ENCODE data around the gene ASIC2. TPM values are rescaled to one million over a fixed set of nuclear protein-coding genes. Genes with fewer than 3 reads are reported as not detected.

ASIC2 gene
- total and polyA plus RNA-seq, 2 experiments from 2014 or later, result 0.52 to 2.8 TPM

GRCh38 chr17:33280162-33280943 lies 12.7 kb downstream of the ASIC2 start:
- no peaks in the 10 kb centered on the region for H3K9me2 ChIP-seq (ENCODE audit: insufficient read depth)
- H4K20me1 ChIP-seq (replicated peaks; ENCODE audit: insufficient read depth), result no peaks in the 10 kb centered on the region
- no peaks in the 10 kb centered on the region for H3K79me2 ChIP-seq (replicated peaks; ENCODE audit: insufficient read depth)
- H3K4me3 Mint-ChIP-seq, result no peak overlapping the region
- H3K27ac ChIP-seq (ENCODE audit: low read depth), result no peak overlapping the region
- no peaks in the 10 kb centered on the region for H3K4me1 ChIP-seq (ENCODE audit: insufficient read depth)
- no peak overlapping the region for H3K27ac Mint-ChIP-seq
- no peaks in the 10 kb centered on the region for H3K36me3 ChIP-seq (ENCODE audit: insufficient read depth)
- H3F3A ChIP-seq (replicated peaks; ENCODE audit: low read depth), result no peaks in the 10 kb centered on the region
- TF ChIP-seq ZNF462 (CRISPR knock-in tag; IDR thresholded peaks at IDR 0.05), result no peak
- no peak for TF ChIP-seq CREB1 (CRISPR knock-in tag; IDR thresholded peaks at IDR 0.05; ENCODE audit: low read depth)
- no peak for TF ChIP-seq EZH2phosphoT487 (IDR thresholded peaks at IDR 0.05; ENCODE audit: unreplicated experiment)
- ATAC-seq (no peak), DNase-seq (ENCODE audit: low spot score) (no peak)
- H2AFZ ChIP-seq, result no peak overlapping the region
- no peaks in the 10 kb centered on the region for H3K9me3 Mint-ChIP-seq
- H3K27me3 ChIP-seq (ENCODE audit: insufficient read depth), result no peaks in the 10 kb centered on the region
- 0 out of 3 replicates have a peak, but pooled peaks cover 3% of the 10 kb centered on the region for H3K4me1 Mint-ChIP-seq
- no peaks in the 10 kb centered on the region for H3K36me3 Mint-ChIP-seq (ENCODE audit: low read depth)
- H3K4me3 ChIP-seq, result no peak overlapping the region
- peaks cover 2% of the 10 kb centered on the region for H3K27me3 Mint-ChIP-seq (ENCODE audit: insufficient read depth, low read depth, poor library complexity)
- no peak overlapping the region for H3K4me2 ChIP-seq

- DNase-seq (ENCODE audit: low spot score) (no peak), ATAC-seq (no peak)
- Histone ChIP-seq H4K20me1 (replicated peaks; ENCODE audit: insufficient read depth) (no peaks in the 10 kb centered on the region), H3K4me3 (no peak overlapping the region), H3K27me3 (ENCODE audit: insufficient read depth) (no peaks in the 10 kb centered on the region), H3K4me2 (no peak overlapping the region), H3F3A (replicated peaks; ENCODE audit: low read depth) (no peaks in the 10 kb centered on the region), H3K27ac (ENCODE audit: low read depth) (no peak overlapping the region), H3K4me1 (ENCODE audit: insufficient read depth) (no peaks in the 10 kb centered on the region), H3K79me2 (replicated peaks; ENCODE audit: insufficient read depth) (no peaks in the 10 kb centered on the region), H3K9me2 (ENCODE audit: insufficient read depth) (no peaks in the 10 kb centered on the region), H3K36me3 (ENCODE audit: insufficient read depth) (no peaks in the 10 kb centered on the region), H2AFZ (no peak overlapping the region)
- 0 out of 3 replicates have a peak, but pooled peaks cover 3% of the 10 kb centered on the region for H3K4me1 Mint-ChIP-seq
- peaks cover 2% of the 10 kb centered on the region for H3K27me3 Mint-ChIP-seq (ENCODE audit: insufficient read depth, low read depth, poor library complexity)
- H3K9me3 Mint-ChIP-seq, result no peaks in the 10 kb centered on the region
- no peak overlapping the region for H3K27ac Mint-ChIP-seq
- no peak overlapping the region for H3K4me3 Mint-ChIP-seq
- H3K36me3 Mint-ChIP-seq (ENCODE audit: low read depth), result no peaks in the 10 kb centered on the region
- no peak for TF ChIP-seq CREB1 (CRISPR knock-in tag; IDR thresholded peaks at IDR 0.05; ENCODE audit: low read depth)
- TF ChIP-seq EZH2phosphoT487 (IDR thresholded peaks at IDR 0.05; ENCODE audit: unreplicated experiment), result no peak
- TF ChIP-seq ZNF462 (CRISPR knock-in tag; IDR thresholded peaks at IDR 0.05), result no peak
Measured at GRCh38 chr17:33277436-33278100, 15.5 kb downstream of the ASIC2 start.
